ENCODE results near the gene DCLK1. TPM values are rescaled to one million over a fixed set of nuclear protein-coding genes. Genes with fewer than 3 reads are reported as not detected.

DCLK1 gene
- total RNA-seq, 1 donor from 2014 or later: 13.8 TPM

DNA sequence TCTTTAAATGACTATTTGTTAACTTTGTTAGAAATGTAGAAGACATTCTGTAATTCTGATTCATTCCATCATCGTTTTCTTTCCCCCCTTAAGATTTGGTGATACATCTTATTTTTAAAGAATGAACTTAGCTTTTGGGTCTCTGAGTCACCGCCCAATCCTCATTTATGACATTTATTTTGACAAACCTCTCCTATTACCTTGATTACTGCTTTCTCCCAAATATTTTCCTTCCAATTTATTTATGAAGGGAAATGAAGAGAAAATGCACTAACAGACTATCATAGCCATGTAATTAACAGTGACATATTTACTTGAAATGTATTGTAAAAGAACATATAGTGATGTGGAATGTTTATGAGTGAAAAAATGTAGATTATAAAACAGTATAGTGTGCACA lies 241.6 kb downstream of the DCLK1 start:
- intact Hi-C loops (cut with DNase I): no loop called here
- no peak for DNase-seq (ENCODE audit: low spot score)

DNA sequence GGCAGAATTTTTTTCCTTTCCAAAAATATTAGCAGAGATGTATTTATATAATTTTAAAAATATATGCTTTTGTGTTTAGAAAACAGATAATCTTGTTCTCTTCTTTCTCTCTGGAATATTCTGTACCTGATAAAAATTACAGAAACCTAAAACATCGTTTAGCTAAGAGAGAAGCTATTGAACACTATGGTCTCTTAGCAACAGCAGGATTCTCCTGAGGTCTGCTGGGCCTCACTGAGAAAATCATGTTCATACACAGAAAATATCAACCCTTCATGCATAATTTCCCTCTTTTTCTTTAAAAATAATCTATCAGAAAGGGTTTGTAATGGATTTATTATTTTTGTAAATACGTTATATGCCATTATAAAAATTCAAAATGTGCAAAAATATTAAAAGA lies 242.2 kb downstream of the DCLK1 start:
- no peak for DNase-seq (ENCODE audit: low spot score)
- intact Hi-C loops (cut with DNase I): no loop called here

DNA sequence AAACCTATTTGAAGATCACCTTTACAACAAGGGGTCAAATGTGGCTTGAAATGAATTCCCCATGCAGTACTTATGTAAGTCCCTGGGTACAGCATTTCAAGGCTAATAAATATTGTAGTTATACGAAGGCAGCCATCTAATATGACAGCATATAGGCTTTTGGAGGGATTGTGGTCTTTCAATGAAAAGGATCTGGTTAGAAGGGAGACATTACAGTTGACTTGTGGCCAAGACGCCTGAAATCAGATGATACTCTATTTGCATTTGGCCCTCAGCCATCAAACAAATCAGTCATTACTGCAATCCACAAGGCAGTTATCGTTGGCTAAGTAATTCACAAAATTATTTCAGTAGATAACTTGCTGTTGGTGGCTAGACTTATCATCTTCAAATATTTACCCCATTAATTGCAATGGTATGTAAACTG lies 242.7 kb downstream of the DCLK1 start:
- intact Hi-C loops (cut with DNase I): no loop called here
- no peak for DNase-seq (ENCODE audit: low spot score)

DNA sequence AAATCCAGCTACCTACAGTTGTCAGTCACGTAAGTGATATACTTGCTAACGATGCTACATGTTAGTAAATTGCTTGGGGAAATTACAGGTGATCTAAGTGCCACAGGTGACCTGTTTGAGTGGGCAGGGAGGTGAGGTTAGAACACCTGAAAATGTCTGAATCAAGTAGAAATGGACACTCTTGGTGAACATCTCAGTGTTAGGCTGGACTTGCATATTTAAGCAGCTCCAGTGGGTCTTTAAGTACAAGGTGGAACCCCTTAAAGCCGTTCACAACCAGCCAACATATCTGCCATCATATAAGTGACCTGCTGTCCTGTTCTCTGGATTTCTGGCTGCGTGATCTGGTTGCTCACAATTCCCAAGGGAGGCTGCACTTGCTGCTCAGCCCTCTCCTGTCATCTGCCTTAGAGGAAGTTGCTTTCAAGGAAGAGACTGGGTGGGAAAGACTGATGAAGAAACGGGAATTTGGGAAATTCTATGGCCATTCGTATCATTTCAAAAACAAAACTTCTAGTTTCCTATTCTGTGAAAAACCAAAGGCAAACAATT lies 244.0 kb downstream of the DCLK1 start:
- intact Hi-C loops (cut with DNase I): no loop called here
- DNase-seq (ENCODE audit: low spot score): no peak

DNA sequence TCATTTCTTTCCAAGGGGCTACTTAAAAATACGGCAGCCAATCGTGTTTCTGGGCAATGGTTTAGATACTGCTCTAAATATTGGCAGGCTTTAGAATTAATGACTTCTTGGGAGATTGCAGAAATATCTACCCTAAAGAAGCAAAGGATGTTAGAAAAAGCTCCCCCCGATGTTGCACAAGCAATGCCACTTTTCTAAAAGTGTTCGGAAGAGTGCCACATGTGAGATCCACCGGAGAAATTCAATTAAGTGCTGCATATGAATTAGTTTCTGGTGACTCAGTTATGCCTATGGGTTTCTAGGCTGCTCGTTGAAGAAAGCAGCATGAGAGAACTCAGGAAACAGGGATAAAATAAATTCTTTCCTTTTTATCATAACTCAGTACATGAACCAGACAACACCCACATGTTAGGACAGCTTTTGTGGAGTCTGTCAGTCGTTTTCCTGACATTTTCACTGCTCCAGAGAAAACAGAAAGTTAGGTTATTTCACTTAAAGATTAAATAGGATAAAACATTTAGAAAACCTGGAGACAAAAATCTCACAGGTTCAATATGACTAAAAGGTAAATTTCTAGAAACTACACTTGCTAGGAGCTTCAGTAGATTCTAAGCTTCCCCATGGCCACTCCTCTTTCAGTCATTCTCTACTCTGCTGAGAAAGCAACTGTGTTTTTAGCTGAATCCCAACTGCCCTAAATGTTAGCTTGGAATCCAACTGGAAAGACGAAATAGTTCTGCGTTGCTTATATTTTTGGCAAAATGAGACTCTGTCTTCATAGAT lies 244.7 kb downstream of the DCLK1 start:
- DNase-seq (ENCODE audit: low spot score): no peak
- intact Hi-C loops (cut with DNase I): no loop called here

DNA sequence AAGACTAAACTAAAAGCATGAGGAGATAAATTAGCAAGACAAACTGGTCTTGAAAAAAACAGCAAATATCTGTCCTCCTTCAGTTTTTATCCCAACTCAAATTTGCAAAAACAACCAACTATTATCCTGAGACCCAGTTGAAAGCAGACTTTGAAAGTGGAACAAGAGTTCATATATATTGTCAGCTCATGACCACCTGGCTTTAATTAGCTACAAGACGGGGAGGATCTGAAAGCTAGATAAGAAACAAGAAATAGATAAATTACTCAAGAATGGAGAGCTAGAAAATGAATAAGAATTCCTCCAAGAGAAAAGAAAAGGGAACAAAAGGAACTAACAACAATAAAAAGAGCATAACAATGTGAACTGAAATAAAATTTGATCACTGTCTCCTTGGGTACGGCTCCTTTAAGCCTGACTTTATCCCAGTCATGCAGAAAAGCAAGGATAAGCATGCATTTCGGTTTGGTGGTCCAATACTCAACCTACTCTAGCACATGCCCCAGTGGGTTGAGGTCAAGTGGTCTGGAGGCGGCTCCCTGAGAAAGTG lies 246.9 kb downstream of the DCLK1 start:
- no peak for DNase-seq (ENCODE audit: low spot score)
- intact Hi-C loops (cut with DNase I): no loop called here

DNA sequence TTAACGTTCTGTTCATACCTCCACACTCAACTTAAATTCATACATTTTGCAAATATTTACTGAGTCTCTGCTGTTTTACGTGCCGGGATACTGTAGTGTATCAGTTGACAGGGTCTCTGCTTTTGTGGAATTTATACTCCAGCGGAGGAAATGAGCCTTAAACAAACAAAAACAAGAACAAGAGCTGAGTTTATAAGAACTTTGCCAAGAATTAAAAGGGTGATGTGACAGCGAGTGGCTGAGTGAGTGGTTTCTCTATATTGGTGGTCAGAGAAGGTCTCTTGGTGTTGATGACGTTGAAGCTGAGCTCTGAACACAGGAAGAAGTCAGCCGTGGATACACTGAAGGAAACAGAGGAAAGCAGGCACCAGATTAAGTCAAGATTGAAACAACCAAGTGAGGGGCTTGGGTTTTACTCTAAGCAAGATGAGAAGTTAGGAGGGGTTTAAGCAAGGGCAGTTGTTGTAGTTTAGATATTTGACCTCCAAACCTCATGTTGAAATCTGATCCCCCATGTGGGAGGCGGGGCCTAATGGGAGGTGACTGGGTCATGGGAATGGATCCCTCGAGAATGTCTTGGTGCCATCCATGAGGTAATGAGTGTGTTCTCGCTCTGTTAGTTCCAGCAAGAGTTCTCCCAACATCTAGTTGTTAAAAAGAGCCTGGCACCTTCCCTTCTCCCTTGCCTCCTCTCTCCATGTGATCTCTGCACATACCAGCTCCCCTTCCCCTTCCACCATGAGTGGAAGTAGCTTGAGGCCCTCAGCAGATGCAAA lies 248.3 kb downstream of the DCLK1 start:
- intact Hi-C loops (cut with DNase I): no loop called here
- DNase-seq (ENCODE audit: low spot score): no peak

DNA sequence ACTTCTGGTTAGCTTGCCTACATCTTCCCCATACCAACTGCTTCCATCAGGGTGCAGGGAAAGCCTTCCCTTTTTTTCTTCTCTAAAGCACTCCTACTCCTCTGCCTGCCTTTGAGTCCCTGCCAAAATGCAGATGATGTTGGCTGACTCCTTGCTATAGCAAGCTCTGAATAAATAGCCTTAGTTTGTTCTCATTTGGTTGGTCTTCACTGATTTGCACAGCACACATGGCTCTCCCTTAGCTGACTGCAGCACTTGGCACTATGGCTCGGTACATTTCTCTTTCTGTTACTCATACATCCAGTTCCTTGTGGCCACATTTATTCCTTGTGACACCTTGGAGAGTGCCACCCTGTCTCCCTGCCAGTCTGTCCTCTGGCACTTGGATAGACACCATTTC lies 249.8 kb downstream of the DCLK1 start:
- intact Hi-C loops (cut with DNase I): no loop called here
- no peak for DNase-seq (ENCODE audit: low spot score)

DNA sequence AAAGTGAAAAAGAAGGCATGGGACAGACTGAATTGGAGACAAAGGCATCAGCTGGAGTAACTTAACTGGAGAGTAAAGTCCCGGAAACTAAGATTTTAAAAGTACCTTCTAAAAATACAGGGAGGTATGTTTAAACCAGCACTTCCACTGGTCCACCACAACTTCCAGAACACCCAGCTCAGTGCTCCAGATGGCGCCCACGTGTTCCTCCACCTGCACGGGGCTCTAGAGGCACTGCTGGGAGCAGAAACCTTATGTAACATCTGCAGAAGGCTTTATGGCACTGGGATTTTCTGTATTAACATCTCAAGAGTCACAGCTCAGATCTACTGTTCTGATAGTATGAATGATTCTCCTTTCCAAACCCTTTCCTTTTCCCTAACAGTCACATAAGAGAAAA lies 252.1 kb downstream of the DCLK1 start:
- intact Hi-C loops (cut with DNase I): no loop called here
- DNase-seq (ENCODE audit: low spot score): no peak

DNA sequence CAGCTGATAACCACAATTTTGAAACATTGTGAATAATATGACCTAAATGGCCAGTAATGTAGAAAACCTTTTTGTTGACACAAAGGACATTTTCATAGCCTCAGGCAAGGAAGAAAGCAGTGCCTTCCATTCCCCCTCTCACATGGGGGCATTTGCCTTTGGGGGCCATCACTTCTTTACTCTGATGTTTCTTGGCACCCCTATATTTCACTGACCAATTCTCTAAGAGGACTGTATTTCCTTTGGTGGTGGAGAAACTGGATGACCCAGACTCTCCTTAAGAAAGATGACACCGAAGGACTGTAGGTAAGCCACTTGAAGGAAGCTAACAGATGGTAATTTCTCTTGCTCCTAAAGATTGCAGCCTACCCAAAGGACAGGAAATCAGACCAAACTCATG lies 254.6 kb downstream of the DCLK1 start:
- DNase-seq (ENCODE audit: low spot score): no peak
- intact Hi-C loops (cut with DNase I): no loop called here

DNA sequence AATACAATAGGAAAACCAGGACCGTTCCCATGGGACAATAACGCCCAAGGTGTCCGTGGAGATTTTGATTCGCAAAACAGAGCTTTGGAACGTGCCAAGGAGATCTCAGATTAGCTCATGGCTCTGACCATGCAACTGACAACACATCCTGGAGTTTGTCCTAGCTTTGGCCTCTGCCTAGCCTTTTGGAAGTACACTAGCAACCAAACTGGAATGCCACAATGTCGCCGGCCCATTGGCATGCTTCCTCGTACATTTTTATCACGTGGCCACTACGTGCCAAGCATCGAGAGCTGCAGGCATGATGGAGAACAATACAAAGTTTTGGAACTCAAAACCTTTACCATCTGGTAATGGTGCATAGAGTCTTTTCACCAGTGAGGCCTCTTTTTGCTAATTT lies 256.5 kb downstream of the DCLK1 start:
- intact Hi-C loops (cut with DNase I): no loop called here
- peak; percentile 78 for DNase-seq (ENCODE audit: low spot score)

DNA sequence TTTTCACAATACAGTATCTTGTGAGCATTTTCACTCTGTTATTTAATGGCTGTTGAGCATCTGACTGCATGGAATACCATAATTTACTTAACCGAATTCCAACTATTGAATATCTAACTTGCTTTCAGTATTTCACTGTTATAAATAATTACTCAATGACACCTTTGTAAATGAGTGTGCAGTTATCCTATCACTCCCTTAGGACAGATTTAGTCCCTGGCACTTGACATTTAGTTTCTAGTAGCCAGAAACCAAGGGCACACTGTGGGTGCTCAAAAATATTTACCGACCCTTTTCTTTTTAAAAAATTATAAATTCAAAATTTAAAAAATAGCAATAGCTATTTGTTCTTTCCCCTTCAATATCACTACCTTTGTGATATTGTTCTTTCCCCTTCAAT lies 258.8 kb downstream of the DCLK1 start:
- intact Hi-C loops (cut with DNase I): no loop called here

DNA sequence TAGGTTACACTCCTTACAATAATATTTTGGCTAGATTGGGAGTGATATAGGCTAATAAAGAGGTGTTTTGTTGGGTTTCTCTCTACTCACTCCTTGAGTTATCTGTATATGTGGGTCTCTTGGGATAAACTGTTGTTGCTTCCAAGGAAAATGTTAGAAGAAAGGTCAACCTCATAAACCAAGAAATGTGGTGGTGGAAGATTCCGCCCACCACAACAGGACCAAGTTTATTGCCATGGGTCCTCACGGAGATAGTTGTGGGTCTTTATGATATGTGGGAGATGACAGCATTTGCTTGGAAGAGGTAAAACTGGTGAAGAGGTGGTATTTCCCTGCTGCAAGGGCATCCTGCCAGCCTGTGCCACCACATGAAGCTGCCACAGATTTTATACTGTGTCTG lies 259.6 kb downstream of the DCLK1 start:
- no peak for DNase-seq (ENCODE audit: low spot score)
- intact Hi-C loops (cut with DNase I): no loop called here

More for the DNA sequence above, 258.8 kb downstream of the DCLK1 start:
- DNase-seq (ENCODE audit: low spot score): no peak

DNA sequence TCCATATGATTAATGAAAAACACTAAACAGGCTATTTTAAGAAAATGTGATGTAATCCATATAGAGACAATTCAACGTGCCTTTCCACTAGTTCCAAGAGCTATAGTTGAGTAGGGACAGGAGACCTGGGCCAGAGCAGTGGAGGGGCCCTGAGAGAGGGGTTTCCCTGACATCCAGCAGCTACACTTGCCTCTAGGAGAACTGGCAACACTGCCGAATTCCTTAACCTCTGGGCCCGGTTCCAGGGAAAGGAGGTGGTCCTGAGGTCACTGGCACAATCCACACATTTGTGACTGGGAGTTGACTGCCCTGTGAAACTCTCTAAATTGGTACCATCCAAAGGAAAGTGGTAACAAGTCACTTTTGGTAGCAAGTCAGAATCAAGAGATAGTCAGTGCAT lies 264.4 kb downstream of the DCLK1 start:
- intact Hi-C loops (cut with DNase I): no loop called here
- no peak for DNase-seq (ENCODE audit: low spot score)

DNA sequence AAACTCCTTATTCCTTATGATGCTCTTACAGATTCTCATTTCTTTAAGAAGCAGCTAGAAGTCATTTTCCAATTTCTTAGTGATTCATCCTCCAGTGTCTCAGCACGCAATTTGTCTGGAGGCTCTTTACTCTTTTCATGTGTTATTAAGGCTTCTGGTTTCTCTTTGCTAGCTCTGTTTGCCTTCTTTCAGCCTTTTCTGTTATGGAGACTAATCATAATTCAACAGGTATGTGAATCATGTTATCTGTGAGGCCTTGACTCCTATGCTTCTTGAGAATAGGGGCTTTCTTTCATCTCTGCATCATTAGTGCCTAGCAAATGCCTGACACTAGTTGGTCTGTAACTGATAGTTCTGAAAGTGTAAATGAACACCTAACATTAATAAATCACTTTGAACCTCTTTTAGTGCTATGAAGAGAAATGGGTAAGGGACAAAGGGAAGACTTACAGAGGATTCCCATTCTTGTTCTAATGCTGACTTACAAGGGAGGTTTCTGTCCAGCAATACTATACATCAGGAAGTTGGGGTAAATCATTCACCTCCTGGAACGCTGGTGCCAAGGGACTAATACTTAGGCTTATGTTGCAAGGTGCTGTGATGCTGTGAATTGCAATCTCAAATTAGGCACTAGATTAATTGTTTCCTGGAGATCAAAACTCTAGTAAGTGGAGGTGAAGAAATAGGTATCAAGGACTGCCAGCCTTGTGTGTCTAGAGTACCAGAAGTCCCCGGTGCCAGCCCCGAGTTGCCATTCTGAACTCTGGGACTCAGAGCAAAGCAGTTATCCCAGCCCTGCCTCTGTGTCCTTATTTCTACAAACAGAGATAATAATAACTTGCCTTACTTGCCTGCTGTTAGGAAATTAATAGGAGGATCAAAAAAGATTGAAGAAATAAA lies 265.6 kb downstream of the DCLK1 start:
- intact Hi-C loops (cut with DNase I): no loop called here

DNA sequence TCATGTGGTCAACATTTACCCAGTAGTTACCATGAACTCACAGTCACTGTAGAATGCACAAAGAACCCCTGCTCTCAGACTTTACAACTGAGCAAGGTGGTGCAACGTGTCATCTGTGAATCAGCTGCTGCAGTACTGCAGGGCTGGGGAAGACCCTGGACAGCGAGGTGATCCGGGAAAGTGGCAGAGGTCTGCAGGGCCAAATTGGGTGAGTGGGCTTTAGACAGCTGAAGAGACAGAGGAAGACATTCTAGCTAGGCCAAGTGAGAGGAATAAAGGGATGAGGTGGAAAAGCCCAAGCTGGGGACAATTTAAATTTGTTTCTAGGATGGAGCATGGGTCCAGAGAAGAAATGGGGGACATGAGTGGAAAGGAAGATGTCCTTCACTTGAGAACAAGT lies 270.5 kb downstream of the DCLK1 start:
- intact Hi-C loops (cut with DNase I): no loop called here

More for the DNA sequence above, 265.6 kb downstream of the DCLK1 start:
- DNase-seq (ENCODE audit: low spot score): no peak

DNA sequence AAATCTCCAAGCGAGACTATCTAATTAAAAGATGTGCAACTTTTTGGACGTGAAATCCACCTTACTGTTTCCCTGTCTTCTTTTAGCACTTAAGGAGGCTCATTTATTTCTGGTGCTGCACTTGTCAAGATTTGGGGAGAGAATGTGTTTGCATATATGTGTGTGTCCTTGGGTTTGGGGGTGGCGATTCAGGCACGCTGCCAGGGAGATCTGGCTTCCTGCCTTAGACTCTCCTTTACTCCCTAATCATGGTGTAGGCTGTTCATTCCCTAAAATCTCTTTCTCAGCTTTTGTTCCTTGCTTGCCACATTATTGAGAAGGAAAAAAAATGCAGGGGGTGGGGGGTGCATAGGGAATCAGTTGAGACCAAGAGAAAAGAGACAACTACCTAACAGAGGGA lies 271.2 kb downstream of the DCLK1 start:
- intact Hi-C loops (cut with DNase I): no loop called here
- no peak for DNase-seq (ENCODE audit: low spot score)

More for the DNA sequence above, 270.5 kb downstream of the DCLK1 start:
- no peak for DNase-seq (ENCODE audit: low spot score)

DNA sequence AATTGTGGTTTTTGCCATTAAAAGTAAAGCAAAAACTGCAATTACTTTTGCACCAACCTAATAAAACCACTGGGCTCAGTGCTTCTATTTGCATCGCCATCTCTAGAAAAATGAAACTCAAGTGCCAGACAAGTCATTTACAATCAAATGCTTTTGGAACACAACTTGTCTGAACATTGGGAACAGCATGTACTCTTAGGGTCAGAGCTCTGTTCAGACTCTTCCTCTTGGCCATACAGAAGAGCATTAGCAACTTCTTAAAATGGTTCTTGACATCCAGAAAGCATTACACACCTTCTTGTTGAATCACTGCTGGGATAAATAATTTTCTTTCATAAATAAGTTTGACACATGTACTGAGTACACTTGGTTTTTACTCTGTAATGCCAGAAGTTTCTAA lies 272.5 kb downstream of the DCLK1 start:
- intact Hi-C loops (cut with DNase I): no loop called here
- DNase-seq (ENCODE audit: low spot score): no peak

DNA sequence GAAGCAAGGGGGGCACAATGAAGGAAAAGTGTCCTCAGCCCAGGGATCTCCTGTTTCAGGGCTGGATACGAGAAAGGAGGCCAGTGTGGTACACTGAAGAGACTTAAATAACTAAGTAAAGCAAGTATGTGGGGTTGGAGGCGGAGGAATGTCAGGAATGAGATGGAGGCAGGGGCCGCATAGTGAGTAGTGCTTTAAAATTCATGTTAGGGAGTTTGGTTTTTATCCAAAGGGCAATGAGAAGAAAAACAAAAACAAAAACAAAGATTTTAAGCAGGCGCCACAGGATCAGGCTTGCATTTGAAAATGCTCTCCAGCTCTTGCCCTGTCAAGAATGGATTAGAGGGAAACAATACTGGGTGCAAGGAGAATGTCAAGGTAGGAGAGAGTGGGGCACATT lies 273.4 kb downstream of the DCLK1 start:
- intact Hi-C loops (cut with DNase I): no loop called here
- no peak for DNase-seq (ENCODE audit: low spot score)

Measured in cardiac septum (tissue), 1 donor.